Activated CD8-positive, alpha-beta memory T cell treated with anti-CD3 and anti-CD28 coated beads for 4 hours (primary cell): Measurements from ENCODE around the gene FNDC1.

Source experiments
- DNase-seq, 2 donors: peaks; one replicate each; pipeline ENCODE4 v3.0.0-alpha.2; 2020; ENCODE audit warnings: low read depth in 2 of 2

Gene FNDC1

DNA sequence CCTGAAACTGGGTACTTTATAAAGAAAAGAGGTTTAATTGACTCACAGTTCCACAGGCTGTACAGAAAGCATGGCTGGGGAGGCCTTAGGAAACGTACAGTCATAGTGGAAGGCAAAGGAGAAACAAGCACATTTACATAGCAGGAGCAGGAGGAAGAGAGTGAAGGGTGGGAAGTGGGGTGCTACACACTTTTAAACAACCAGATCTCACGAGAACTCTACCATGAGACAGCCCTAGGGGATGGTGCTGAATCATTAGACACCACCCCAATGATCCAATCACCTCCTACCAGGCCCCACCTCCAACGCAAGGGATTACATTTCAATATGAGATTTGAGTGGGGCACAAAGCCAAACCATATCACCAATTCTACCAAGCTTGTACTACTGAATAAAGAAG, 7.4 kb upstream of the FNDC1 start:
- no peak for DNase-seq

DNA sequence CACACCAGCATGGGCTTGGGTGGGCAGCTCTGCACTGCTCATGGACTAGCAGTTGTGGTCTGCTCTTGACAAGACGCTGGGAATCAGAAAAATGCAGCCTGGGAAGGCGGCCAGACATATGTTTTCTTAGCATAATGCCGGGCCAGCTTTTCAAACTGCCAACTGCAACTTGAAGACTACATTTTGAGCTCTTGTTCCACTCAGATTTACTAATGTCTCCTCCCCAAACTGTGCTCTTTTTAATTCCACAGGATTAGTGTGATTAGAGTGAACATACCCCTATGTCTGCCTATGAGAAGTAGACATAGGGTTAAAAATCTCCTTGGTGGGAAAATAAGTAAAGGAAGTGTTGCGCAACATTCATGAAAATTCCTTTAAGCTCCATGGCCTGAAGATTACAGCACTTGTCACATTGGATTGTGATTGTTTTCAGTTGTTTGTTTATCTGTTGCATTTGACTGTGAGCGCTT, 5.3 kb upstream of the FNDC1 start:
- no peak for DNase-seq

DNA sequence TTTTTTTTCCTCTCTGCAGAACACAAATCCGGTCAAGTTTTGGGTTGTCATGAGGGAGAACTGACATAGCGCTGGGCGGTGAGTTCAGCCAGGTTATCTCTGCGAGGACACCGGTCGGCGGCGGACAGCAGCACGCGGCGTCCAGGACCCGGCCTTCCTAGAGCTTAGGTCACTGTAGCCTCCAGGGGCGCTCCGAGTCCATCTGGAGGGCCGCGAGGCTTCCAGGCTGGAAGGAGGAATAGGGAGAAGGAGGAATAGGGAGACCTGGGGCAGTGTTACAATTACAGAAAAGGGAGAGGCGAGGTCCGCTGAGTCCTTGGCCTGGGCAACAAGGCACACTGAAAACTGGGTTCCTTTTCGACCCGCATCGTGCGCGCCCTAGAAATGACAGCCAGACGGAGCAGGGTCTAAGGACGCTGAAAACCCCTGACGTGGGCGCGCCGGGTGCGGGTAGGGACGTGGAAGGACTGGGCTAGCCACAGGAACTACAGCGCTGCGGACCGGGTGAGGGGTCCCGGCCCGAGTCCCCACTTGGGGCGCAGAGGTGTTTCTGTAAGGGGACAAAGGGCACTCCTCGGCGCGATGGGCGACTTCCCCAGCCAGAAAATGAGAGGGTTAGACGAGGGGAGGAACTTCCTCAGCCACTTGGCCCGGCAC, 536 bp upstream of the FNDC1 start:
- DNase-seq: no peak

DNA sequence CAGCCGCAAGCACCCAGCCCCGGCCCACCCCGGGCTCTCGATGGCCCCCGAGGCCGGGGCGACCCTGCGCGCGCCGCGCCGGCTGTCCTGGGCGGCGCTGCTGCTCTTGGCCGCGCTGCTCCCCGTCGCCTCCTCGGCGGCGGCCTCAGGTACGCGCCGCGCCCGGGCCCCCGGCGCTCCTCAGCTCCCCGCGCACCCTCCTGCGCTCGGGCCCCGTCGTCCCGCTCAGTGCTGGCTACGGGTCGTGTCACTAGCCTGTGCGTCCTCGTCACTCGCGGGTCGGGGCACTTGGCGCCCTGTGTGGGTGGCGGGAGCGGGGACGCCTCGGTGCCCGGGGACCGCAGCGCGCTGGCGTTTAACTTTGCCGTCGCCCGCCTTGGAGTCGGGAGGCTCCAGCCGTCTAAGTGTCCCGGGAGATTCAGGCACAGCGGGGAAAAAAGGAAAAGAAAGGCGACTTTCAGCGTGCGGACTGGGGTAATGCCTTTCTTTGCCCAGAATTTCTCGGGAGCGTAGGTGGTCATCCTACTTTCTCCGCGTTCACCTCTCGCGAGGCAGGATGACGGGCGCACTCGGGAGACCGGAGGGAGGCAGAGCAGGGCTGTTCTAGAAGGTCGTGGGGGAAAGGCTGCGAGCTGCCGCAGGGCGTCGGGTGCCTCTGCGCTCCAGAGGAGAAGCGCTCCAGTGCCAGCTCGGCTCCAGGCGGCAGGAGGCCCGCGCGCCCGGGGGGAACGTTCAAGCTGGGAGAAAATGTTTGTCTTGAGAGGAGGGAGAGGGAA, 545 bp downstream of the FNDC1 start:
- DNase-seq: no peak

DNA sequence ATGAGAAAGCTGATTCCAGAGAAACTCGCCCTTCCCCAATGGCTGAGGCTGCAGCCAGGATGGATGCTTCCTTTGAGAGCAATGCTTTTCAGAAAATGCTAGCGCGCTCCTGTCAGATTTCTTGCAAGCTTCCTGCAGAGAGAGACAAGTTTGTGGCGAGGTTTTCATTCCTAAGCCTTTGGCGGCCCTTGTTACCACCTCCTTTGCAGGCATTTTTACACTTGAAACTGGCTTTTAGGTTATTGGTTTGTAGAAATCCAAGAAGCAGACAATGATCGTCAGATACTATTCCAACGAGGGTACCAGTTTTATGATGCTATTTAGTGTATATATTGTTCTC, 1.1 kb downstream of the FNDC1 start:
- DNase-seq: no peak

DNA sequence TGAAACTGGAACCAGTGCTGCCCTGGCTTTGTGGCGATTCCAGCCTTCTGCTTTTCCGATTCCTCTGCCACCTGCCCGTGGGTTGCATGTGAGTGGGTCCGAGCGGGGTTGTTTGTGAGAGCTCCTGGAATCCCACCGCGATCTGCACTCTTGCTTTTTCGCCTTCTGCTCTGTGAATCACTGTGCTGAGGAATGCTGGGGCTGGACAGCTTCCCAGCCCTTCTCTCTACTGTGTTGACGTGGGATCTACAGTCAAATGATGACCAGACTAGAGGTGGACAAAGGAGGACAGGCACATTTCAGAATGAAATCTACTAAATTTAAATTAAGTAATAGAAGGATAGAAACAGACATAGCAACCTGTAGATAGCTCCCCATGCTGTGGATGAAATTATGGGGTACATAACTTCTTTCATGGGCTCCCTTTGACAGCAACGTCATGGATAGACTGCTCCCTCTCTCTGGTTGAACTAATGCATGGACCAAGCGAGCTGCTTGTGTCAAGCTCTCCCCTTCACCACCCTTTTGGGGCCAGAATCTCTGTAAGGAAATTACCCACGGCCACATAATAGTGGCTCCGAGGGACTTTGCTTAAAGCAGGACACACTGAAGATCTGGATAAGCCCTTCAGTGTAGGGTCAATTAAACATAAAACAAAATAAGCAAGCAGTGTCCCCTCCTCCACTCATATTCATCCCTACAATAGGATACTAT, 2.0 kb downstream of the FNDC1 start:
- DNase-seq: no peak

DNA sequence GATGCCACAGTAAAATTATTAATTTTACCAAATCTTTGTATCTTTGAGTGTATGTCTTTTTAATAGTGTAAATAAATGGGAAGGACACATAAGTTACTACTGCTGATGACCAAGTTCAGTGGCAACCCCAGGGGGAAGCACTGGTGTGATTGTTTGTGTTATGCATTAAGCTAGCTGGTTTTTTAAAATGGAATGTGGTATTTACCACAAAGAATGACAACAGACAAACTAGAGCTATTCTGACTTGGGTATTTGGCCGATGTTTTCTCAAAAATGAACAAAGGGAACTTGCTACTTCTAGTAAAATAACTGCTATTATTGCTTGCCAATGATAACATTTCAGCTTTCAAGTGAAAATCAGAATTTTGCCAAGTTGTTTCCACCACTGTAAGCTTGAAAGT, 2.9 kb downstream of the FNDC1 start:
- DNase-seq: no peak

DNA sequence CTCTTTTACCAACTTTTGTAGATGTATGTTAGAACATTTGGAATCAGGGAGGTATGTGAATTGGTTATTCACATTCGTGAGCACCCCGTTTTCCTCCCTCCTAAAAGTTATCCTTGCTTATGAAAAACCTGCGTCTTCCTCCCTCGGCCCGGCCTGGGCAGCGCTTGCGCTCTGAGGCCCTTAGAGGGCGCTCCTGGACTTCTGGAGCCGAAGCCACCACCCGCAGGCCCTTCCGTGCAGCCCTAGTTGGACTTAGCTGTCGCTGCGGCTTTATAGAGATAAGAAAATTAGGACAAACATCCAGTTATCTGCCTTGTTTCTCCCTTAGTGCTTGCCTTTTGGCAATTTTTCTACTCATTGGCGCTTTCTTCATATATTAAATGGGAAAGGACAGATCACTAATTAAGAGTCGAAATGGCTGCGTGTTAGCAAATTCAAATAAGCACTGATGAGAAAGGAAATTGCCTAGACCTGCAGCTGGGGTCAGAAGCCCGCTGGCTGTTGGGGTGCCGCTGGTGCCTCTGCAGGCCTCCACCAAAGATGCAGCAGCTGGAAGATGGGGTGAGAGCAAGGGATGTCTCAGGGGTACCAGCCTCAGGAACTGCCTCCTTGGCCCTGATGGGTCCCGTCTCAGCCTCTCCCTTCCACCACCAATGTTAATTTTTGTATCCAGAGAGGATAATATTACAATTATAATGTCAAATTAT, 5.2 kb downstream of the FNDC1 start:
- peak; percentile 17 to 26 for DNase-seq

DNA sequence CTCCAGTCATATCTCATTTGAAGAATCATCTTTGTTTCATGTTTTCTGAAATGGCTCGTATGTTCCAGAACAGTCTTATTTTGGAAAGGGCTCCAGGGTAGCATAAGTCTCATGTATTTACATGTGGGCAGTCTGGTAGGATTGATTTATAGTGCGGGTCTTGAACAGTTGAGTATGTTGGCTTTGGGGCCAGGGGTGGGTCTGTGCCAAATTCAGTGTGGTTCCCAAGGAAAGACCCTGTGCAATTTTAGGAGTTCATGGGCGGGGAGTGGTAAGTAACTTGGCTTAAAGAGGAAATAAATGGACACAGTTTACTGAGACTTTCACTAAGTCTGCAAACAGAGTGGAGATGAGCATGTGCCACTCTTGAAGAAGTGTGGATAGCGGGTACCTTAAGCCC, 7.7 kb downstream of the FNDC1 start:
- no peak for DNase-seq

DNA sequence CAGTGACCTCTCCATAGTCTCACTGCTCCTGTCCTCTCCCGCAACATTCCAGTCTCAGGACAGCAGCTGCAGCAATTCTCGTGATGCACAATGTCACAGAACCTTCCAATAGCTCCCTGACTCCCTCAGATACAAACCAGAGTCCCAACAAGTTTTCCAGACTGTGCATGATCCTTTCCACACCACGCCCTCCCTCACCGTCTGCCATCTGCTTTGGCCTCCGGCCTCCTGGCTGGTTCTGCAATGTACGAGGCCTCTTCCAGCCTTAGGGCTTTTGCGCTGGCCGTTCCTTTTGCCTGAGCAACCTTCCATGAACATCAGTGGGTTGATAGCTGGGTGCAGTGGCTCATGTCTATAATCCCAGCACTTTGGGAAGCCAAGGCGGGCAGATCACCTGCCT, 9.6 kb downstream of the FNDC1 start:
- DNase-seq: no peak

DNA sequence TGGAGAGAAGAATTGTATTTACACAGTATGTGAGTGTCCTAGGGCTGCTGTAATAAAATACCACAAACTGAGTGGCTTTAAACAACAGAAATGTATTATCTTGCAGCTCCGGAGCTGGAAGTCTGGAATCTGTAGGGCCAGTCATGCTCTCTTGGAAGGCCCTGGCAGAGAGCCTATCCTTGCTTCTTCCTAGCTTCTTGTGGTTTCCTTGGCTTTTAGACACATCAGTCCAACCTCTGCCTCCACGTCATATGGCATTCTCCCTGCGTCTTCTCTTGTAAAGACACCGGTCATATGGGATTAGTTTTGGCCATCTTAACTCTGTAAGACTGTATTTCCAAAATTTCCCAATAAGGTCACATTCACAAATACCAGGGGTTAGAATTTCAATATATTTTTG, 10.8 kb downstream of the FNDC1 start:
- DNase-seq: no peak

DNA sequence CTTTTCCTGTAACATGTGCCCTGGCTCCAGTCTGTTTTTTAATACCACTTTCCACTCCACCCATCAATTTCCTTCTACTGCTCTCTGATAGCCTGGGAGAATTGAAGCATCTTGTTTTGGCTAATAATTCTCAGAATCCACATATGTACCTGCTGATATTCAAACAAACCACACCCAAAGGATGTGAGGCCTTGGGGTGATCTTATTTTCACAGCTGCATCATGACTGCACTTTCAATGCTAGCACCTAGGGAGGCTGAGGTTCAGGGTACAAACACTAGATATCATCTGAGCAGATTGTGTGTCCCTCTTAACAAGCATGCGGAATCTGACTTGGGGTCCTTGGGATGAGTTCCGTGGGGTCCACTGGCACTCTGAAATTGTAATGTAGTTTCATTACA, 12.7 kb downstream of the FNDC1 start:
- no peak for DNase-seq

DNA sequence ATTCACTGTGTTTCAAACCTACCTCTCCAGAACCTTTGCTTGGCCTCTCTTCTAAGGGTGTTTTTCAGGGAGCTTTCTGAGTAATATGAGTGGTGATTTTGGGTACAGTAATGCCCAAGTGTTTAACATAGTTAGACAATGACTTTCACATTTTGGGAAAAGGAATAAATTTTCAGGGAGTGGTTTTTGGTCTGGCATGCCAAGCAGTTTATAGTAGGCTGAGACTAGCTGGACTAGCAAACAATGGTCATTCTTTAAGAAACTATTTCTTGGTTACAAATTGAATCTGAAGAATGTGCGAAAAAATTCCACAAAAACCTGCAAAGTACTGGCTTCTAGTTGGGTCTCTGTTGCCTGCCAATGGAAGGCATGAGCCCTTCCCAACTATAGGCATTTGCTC, 15.4 kb downstream of the FNDC1 start:
- no peak for DNase-seq

DNA sequence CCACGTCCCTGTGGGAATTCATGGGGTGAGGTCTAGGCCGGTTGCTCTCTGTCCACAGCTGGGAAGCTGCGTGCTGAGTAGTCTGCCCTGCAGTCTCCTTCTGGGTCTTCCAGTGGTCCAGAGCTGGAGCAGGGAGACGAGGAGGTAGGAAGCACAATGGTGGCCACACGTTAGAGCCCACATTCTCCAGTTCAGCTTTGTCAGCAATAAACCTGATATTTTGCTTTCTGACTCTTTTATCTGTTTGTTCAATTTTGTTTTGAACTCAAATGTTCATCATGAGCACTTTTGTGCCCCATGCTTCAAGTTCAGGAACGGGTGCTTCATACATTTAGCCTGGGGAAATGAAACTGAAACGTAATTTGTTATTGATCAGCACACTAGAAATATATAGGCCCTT, 21.3 kb downstream of the FNDC1 start:
- DNase-seq: no peak

DNA sequence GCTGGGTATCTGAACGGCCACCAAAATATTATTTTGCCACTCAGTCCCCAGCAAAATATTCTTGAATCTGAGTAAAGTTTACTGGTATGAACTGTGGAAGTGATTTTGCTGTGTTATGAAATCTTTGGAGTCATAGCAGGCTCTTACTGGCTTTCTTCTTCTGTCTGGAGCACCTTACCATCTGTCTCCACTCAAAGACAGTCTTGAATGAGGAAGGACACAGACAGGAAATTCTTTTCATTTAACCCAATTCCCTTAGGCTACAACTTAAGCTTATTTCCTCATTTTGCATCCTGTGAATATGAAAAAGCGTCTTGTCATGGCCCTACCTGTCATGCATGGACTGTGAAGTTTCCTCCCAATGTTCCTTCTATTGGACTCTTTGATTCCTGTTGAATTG, 24.7 kb downstream of the FNDC1 start:
- no peak for DNase-seq

DNA sequence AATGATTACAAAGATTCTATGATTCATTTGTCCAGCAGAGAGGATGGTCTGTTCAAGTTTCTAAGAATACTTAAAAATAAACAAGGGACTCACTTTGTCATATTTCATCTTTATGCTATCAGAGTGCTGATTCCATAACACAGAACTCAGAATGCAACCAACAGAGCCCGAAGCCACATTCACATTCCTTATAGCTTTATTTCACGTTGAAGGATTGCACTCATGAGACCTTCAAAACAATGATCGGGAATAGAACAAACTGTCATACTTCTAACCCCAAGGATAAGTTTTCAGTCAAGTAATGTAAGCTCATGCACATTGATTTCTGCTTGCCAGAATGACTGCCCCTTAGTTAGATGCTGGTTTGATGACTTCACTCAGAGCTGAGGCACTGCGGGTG, 25.2 kb downstream of the FNDC1 start:
- no peak for DNase-seq

DNA sequence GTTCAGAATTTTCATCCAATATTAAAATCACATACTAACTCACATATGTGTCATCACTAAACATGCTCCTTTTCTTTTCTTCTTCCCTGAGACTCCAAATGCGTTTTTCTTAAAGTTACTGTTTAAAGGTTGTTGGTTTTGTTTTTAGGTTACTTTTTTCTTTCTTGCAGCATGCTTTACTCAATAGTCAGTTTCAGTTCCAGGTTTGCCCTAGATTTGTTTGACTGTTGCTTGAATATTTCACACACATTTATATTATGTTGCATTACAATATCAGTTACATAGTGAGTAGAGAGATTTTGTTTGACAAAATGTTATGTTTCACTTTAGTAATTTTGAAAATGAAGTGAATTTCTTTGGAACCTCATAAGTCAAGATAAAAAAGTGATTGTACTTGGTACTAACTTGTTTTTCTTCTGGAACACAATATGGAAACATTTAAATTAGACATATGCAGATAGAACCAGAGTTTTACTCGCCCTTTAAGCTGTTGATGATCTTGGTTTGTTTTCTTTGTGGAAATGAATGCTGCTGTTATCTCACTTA, 27.3 kb downstream of the FNDC1 start:
- no peak for DNase-seq

DNA sequence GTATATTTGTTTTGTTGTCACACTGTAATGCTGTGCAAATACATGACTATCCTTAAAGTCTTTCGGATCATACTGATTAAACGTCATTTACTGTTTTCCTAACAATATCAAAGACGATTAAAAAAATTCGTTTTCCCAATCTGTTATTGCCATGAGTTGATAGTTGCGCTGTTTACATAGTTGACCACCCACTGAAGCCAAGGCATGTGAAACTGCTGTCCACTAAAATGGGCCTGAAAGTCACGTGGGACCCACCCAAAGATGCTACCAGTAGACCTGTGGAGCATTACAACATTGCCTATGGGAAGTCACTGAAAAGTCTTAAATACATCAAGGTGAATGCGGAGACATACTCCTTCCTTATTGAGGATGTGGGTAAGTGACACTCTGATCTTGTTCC, 28.1 kb downstream of the FNDC1 start:
- no peak for DNase-seq

DNA sequence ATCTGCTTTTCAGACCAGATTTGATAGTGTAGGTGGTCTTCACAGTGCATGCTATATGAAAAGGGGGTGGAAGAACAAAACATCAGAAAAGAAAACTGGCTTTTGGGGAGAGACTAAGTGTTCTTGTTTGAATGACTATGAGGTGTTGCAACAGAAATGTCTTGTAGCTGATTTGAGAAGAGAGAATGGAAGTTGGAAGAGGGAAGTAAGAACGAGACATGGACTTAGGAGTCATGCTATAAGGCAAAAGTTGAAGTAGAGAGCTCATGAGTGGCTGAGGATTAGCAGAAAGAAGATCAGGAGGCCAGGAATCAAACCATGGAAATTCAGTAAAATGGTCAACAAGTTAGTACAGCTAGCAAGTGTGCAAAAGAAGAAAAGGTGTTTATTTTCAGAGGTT, 32.1 kb downstream of the FNDC1 start:
- DNase-seq: no peak

DNA sequence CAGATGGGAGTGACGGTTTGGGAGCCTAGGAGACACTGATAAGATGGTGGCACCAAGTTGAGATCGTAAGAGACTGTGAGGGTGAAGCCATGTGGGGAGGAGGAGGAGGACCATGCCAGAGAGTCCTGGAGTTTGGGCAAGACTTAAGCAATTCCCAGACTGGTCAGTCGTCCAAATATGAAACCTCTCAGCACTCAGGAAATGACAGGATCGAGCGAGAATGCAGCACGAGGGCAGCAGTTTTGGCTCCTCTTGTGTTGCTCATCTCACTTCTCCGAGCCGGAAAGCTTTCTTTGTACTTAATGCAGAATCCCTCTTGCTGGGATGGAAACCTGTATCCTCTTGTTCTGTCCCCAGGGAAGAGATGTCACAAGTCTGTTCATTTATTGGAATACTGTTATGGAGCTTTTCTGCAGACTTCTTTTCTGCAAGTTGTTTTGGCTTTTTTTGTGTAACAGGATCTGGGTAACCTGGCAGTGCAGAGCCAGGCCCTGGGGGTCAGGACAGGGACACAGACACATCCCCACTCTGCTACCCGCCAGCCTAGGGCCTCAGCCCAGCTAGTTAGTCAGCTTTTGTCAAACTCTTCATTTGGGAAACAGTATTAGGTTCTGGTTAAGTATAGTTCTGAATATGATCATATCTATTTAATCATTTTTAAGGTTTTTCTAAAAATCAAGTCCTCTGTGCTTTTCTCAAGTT, 34.3 kb downstream of the FNDC1 start:
- DNase-seq: no peak

DNA sequence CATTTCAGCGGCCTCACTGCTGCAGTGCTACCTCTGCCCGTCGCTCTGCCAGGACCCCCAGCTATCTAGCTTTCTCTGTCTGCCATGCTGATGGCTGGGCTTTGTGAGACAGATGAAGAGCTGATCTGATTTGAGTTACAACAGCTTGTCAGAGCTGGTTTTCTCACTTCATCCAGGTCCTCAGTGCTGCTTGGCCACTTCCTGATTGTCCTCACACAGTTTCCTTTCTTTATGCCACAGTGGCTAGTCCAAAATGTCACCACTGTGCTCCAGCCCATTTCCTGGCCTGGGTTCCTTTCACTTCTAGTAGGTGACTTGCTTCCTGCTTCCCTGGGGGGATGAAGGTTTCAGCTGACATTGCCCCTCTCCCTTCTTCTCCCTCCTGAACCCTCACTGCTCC, 35.4 kb downstream of the FNDC1 start:
- DNase-seq: no peak

DNA sequence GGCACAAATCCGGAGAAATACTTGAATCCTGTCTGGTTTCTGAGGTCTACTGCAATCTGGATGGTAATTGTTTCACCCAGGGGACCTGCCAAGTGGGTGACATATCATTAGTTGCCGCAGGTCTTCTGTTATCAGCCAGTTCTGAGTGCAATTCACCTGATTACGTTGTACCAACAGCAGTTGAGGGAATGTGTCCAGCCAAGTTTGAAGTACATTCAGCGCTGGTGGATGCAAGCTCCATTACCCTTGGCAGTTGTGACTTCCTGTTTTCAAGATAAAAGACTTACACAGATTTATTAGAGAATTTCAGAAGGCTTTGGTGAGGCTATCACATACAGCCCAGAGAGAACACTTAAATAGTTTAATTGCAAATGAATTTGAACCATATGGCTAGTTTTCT, 42.8 kb downstream of the FNDC1 start:
- no peak for DNase-seq
